GM21423 (cell line): Measurements from ENCODE around the gene PRR7.
"Not testable (repeated sequence)": the region's sequence is repeated elsewhere in the genome, so short reads cannot be mapped to it uniquely, and the experiment has no call there.

Source experiments
- ATAC-seq: cut with Tn5 transposase; IDR thresholded peaks from one replicate; pipeline ENCODE4 v1.9.1; 2021; ENCODE audit warnings: mild to moderate bottlenecking, moderate library complexity; ENCODE audit not compliant: unreplicated experiment

Gene PRR7, protein sequence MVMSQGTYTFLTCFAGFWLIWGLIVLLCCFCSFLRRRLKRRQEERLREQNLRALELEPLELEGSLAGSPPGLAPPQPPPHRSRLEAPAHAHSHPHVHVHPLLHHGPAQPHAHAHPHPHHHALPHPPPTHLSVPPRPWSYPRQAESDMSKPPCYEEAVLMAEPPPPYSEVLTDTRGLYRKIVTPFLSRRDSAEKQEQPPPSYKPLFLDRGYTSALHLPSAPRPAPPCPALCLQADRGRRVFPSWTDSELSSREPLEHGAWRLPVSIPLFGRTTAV

DNA sequence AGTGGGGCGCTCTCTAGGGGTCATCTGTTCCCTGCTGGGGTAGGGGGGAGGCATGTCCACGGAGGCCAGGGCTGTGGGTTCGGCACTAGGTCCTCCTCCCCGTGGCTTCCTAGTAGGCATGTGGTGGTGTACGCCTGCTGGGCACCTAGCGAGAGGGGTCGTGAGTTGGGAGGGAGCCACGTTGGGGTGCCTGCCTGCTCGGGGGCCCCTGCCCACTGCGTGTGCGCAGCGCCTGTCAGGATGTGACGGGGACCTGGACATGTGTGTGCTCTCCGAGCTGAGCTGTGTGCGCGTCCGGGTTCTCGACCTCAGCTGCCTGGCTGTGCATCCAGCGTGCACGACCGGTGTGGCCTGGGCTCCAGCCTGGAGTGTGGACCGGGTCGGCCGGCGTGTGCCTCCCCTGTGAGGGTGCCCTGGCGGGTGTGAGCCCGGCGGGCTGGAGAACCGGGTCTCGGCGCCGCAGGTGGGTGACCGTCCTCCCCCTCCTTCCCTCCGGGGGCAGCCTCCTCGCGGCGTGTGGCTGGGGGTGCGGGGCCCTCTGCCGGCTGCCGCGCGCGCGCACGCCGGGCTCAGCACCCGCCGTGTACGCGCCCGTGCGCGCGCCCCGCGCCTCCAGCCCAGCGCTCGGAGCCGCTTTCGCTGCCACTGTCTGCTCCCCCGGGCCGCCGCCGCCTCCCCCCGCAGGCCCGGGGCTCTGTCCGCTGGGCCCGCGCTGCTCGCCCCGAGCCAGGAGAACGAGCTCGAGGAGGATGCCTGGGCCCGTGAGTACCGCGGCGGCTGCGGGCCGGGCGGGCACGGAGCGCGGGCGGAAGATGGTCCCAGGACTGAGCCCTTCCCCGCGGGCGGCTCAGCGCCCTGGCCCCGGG lies at the start of gene PRR7:
Gene PRR7 (plus strand): TSS at position 615 of the 866 bp plus-strand sequence. CDS start 8,254 bp downstream, outside the sequence.
- peak; percentile 49 for ATAC-seq

DNA sequence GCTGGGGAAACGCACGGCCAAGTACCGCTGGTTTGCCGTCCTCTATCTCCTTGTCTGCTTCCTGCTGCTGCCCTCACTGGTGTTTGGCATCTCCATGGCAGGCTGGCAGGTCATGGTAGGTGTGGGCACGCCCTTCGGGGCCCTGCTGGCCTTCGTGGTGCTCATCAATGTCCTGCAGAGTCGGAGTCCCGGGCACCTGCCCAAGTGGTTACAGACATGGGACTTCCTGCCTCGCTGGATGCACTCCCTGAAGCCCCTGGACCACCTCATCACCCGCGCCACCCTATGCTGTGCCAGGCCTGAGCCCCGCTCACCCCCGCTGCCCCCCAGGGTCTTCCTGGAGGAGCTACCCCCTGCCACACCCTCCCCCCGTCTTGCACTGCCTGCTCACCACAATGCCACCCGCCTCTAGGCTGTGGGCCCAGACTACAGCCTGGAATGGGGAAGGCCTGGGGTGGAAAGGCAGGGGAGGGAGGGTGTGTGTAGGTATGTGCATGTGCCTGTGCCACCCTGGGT lies 48.7 kb upstream of the PRR7 start:
- ATAC-seq = no peak

DNA sequence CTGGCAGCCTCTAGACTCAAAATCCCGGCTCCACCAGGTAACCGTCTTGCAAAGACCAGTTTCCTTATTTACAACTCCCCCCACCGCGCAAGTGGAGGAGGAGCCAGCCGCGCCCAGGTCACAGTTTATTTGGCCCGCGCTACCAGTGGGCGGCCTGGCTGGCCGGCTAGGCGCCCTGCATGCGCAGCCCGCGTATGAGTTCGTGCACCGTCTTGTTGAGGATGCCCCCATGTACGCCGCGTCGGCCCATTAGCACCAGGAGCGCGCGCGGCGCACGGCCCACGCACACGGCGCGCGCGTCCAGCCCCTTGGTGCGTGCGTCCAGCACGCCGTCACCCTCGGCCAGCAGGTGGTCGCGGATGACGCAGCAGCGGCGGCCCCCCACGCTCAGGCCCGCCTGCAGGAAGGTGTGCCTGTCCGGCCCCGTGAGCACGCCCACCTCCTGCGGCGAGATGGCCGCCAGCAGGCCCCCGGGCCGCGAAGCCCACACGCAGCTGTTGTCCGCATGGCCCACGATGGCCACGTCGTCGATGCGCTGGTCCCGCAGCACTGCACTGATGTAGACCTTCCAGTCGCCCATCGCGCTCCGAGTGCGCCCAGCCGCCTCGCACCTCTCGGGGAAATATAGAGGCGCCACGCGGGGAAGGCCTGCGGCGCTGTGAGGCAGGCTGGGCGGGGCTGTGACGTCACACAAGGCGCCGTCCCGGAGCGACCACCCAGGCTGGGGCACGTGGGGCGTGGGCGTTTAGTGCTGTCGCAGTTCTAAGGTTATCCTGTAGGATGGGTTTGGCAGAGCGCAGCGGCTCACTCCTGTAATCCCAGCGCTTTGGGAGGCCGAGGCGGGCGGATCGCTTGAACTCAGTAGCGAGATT lies 46.4 kb upstream of the PRR7 start, which contains the start of gene PFN3:
Gene PFN3 (minus strand): TSS at position 665 of the 872 bp plus-strand sequence. CDS start 85 bp downstream, at position 580.
- ATAC-seq = no peak

DNA sequence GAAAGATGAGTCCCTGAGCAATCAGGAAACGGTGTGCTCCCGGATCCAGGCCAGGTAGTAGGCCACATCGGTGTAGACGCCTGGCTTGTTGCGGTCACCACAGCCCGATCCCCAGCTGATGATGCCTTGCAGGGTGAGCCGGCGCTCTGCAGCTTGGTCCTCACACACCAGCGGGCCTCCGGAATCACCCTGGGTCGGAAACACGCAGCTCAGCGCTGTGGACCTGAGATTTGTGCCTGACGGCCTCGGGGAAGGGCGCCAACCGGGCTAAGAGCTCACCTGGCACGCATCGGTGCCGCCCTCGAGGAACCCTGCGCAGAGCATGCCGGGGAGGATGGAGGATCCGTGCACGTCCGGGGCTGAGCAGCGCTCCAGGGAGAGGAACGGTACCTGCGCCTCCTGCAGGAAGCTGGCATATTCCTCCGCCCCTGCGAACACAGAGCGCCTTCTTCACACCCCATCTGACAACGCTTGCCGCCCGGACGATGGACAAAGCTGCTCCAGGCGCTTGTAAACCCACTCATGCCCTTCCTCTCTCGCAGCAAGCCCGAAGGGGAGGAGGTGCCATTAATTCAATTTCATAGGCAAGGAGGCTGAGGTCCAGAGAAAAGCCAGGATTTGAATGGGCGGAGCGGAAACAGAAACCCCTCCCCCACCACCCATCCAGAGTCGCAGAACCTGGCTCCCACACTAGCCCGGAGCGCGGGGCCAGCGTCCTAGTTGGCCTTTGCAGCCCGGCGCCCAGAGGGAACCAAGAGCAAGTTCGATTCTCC lies 44.2 kb upstream of the PRR7 start:
- ATAC-seq = no peak

DNA sequence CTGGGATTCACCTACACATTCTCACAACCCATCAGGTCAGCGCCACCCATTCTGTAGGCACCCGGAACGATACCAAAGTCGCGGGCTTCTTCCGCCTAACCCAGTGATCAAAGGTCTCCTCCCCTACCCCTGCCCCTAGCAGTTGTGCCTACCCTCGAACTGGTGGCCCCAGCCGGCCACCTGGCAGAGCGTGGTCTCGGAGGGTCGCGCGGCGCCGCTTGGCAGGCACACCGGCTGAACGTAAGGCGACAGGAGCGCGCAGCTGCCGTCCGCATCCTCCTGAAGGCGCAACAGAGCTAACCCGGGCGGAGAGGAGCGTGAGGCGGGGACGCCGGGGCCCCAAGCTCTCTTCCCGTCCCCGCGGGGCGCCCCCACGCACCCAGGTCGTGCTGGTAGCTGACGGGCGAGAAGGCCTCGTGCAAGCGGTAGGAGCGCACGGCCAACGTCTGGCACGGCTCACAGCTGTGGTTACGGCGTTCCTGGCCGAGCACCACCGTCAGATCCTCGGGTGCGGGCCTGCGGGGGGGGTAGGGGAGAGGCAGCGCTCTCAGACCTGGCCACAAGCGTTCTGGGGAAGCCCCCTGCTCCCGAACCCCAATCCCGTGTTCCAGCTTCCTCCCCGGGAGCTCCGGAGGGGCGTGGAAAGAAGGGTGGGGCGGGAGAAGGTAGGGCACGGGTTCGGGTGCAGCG lies 43.4 kb upstream of the PRR7 start:
- ATAC-seq = peak; percentile 18

DNA sequence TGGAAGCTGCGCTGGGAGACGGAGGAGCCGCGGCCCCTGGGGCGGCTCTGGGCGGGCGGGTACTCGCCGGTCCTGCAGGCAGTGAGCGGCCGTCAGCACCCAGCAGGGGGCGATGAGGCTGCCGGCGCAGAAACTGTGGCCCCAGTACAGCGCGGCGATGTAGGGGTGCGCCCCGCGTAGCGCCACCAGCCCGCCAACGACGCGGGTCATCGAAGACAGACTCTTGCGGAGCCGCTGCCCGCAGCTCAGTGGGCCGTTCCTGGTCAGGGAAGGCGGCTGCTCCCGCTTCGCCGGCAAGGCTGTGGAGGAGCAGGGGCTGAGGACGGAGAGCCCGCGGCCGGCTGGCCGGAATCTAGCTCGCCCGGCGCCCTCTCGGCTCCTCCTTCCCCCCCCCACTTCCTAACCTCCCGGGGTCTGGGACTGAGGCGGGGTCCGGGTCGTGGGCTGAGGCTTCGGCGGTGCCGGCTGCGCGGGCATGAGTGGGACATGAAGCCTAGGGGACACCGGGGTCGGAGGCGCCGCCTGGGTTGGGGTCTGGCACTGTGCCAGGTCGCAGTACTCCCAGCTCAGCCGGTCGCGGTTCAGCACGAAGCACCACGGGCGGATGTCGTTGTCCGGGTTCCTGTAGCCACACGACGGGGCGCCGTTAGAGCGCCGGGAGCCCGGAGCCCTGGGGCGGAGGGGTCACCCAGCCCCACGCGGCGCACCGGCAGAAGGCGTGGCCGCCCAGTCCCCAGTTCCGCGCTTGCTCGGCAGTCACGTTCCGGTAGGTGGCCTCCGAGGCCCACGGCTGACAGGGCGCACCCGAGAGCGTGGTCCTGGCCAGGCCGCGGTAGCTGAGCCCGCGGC lies 42.6 kb upstream of the PRR7 start:
- ATAC-seq = peak; percentile 70

DNA sequence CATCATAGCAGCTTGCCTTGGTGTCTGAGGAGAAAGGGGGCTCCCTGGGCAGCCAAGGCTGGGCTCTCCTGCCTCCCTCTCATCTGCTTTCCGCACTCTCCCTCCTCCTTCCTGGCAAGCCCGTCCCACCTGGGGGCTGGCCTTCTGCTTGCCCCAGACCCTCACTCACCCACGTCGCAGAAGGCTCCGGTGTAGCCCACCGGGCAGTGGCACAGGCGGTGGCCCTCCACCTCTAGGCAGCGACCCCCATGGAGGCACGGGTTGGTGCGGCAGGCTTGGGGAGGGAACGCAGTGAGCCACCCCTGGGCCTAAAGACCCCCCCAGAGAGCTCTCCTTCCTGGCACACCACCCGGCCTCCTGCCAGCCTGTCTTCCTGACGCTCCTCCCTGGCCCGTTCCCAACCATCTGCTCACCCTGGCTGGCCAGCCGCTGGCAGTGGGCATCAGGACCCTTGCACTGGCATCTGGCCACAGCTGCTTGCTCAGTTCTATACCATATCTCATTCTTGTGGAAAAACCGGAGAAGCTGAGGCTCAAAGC lies 41.9 kb upstream of the PRR7 start:
- ATAC-seq = no peak

DNA sequence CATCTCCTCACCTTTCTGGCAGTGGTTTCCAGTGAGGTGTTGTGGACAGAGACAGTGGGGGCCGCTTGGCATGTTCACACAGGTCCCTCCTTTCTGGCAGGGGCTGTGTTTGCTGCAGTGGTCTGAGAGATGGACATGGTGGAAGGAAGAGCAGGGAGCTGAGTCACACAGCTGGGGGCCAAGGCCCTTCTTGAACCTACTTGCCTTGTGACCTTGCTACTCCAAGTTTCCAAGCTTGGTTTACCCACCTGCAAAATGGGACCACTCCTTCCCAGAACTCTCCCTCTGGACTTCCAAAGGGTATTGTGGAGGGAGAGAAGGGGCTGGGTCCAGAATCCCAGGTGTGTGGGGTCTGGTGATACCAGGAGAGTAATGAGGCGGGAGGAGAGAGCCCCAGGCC lies 41.3 kb upstream of the PRR7 start:
- ATAC-seq = no peak

DNA sequence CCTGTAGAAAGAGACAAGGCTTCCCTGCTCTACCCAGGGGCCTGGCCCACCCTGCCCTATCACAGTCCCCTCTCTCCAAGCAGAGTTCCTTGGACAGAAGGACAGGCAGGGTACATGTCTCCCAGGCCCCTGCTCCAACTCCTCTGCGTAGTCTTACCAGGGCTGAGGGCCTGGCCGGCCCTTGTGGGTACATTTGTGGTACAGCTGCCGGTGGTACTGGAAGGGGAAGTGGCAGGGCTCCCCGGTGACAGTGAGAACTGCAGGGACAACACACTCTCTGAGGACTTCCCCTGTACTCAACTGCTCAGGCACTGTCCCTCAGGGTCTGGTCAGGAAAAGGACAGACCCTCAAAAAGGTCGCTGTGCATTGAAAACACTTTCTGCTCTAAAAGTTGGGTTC lies 40.8 kb upstream of the PRR7 start:
- ATAC-seq = no peak

DNA sequence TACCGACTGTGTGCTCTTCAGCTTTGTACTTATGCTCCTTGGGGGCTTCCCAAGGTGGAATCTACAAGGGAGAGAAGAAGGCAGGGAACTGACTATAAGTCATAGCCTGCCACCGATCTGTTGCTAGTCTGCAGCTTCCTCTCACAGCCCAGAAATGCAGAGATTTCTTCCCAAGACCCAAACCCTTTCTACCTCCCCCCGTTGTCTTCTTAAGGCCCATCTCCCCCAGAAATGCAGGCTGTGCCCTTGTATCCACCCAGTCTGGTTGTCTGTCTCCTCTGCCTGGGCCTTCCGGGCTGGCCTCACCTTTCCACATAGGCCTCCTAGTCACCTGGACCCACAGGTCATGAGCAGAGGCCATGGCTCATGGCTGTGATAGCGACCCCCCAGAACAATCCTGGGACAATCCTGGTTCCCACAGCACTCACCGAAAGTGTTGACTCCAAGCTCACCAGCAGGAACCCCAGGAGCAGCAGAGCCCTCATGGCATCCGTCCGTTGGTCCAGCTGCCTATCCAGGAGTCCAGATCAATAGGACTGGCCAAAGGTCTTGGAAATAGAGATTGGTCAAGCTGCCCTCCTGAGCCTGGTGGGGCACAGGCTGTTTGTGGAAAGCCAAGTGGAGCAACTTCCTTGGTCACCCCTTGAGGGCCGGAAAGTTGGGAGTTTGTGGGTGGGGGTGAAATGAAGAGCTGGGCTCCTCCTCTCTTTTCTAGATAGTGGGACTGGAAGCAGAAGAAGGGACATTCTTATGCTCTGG lies 37.4 kb upstream of the PRR7 start, which contains the start of gene F12:
Gene F12 (minus strand): TSS at position 522 of the 759 bp plus-strand sequence. CDS start 37 bp downstream, at position 485.
- ATAC-seq = no peak

DNA sequence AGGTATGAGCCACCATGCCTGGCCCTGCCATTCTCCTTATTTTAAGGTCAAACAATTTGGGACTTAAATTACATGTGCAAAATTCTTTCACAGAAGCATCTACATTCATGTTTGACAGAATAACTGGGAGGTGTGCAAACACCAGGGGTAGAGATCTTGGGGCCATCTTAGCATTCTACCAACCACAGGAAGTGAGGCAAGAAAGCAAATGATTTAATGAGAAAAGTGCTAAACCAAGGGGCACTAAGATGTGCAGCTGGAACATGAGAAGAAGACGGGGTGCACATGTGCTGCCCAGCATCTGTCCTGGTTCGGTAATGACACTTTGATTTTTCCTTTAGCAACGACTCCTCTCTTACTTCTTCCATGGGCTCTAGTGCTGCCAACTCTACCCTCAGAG lies 36.0 kb upstream of the PRR7 start:
- no peak for ATAC-seq

DNA sequence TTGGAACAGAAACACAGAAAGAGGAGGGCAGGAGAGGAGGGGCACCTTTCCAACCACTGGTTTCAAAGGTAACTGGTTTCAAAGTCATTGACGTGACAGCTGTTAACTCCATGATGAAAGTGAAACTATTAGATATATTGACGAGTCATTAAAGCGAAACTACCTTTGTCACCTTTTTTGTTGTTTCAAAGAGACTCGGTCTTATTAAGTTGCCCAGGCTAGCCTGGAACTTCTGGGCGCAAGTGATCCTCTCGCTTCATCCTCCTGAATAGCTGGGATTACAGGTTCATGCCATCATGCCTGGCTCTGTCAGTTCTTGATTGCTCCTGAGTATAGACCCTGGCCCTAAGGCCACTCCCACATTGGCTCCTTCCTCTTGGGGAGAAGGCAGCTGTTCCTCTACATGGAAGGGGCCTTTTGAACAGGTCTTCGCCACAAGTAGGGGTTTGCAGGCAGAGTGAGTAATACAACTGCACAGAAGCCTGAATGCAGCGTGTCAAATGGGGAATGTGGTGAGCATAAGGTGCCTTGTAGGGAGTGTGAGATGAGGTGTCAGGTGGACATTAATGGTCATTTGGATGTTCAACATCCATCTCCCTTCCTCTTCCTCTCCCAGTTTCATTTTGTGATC lies 33.9 kb upstream of the PRR7 start:
- ATAC-seq = peak; percentile 62

DNA sequence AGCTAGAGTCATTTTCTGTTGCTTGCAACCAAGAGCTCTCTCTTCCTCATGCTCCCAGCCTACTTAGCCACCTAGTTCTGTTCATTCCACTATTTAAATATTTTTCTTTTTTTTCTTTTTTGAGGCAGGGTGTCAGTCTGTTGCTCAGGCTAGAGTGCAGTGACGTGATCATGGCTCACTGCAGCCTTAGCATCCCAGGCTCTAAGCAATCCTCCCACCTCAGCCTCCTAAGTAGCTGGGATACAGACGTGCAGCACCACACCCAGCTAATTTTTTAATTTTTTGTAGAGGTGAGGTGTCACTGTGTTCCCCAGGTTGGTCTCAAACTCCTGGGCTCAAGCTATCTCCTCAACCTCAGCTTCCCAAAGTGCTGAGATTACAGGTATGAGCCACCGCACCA lies 32.1 kb upstream of the PRR7 start:
- ATAC-seq = no peak

DNA sequence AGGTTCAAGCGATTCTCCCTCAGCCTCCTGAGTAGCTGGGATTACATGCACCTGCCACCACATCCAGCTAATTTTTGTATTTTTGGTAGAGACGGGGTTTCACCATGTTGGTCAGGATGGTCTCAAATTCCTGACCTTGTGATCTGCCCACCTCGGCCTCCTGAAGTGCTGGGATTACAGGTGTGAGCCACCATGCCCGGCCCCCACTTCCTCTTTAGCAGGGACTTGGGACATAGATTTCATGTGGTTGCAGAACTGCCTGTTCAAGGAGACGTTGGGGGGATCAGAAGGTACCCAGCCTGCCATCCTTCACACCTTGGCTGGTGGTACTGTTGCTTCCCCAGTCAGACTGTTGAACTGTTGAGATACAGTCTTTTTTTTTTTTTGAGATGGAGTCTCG lies 29.5 kb upstream of the PRR7 start:
- not testable (repeated sequence) for ATAC-seq

DNA sequence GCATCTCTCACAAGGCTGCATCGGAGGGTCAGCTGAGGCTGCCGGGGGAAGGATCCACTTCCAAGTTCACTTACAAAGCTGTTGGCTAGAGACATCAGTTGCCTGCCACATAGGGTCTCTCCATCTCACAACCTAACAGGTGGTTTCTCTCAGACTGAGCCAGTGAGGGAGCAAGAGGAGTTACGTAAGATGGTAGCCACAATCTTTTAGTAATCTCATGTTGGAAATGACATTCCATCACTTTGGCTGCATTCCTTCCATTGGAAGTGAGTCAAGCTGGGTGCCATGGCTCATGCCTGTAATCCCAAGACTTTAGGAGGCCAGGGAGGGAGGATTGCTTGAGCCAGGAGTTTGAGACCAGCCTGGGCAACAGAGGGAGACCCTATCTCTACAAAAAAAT lies 27.6 kb upstream of the PRR7 start:
- ATAC-seq = no peak

DNA sequence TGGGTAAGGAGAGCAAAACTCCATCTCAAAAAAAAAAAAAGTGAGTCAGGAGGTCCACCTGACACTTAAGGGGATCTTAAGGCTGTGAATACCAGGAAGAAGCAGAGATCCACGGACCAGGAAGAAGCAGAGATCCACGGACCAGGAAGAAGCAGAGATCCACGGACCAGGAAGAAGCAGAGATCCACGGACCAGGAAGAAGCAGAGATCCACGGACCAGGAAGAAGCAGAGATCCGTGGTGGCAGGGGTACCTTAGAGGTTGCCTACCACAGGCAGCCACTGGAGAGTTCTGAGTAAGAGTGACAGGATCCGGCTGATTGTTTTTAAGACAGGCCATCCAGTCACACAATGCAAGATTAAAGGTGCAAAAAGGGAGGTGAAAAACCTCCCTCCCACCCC lies 26.1 kb upstream of the PRR7 start:
- ATAC-seq = not testable (repeated sequence)
